ENCODE results near the gene PLCD1. TPM values are rescaled to one million over a fixed set of nuclear protein-coding genes. Genes with fewer than 3 reads are reported as not detected.

Gene PLCD1
- total RNA-seq, 1 donor from 2014 or later, result 16.7 TPM

DNA sequence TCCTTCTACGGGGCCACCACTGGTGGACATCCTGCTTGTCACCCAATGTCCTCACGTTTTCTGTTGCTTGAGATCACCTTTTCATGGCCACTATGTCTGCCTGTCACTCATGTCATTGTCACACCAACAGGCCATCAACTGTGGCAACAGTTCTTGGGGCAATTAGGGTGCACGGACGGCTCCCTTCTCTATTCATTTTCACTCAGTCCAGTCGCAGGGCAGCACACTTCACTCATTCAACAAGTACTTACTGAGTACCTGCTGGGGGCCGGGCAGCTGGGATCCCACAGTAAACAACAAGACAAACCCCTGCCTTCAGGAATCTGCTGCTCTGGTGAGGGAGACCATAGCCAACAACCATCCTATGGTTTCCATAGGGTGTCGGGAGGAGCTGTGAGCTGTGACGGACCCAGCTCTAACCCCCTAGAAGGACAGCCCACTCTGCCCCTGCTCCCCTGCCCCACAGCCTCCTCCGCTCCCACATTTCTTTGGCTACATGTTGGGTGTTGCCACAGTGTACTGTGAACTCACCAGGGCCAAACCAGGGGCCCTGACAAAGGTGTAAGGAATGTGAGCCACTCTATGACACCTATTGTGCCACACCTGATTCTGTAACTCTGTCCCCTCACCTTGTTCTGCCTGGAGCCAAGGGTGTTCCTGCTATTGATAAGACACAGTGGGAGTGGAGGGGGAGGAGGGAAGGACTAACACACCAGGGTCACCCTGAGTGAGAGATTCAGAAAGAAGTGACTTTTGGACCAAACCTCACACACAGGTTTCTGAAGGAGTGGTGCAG is 37.0 kb downstream of the PLCD1 start:
- Histone ChIP-seq H2AFZ (ENCODE audit: low read depth, low read length) (no peak overlapping the region), H3K9ac (ENCODE audit: low read length) (no peak overlapping the region), H4K20me1 (ENCODE audit: insufficient read depth, low read length) (no peaks in the 10 kb centered on the region), H3K36me3 (ENCODE audit: insufficient read depth, low read length) (no peaks in the 10 kb centered on the region), H3K4me2 (ENCODE audit: low read length) (no peak overlapping the region), H3K27me3 (ENCODE audit: insufficient read depth, low read length) (peaks cover 5% of the 10 kb centered on the region), H3K27ac (ENCODE audit: low read depth, low read length) (no peak overlapping the region), H3K4me1 (ENCODE audit: insufficient read depth, low read length) (peaks cover 6% of the 10 kb centered on the region), H3K4me3 (ENCODE audit: insufficient read depth, low read depth, low read length) (no peak overlapping the region), H3K9me3 (ENCODE audit: insufficient read depth, low read depth, low read length) (no peaks in the 10 kb centered on the region), H3K79me2 (ENCODE audit: insufficient read depth, low read length) (no peaks in the 10 kb centered on the region)
- Mint-ChIP-seq H3K4me1 (ENCODE audit: low read depth, unreplicated experiment) (peaks cover 1% of the 10 kb centered on the region), H3K27ac (ENCODE audit: unreplicated experiment) (no peak overlapping the region), H3K27me3 (ENCODE audit: low read depth, unreplicated experiment) (peaks cover 44% of the 10 kb centered on the region), H3K36me3 (ENCODE audit: low read depth, unreplicated experiment) (no peaks in the 10 kb centered on the region), H3K9me3 (ENCODE audit: unreplicated experiment) (peaks cover 2% of the 10 kb centered on the region), H3K4me3 (ENCODE audit: unreplicated experiment) (no peak overlapping the region)
- FAIRE-seq (no peak), DNase-seq (ENCODE audit: low read depth) (no peak)
- no peak for TF ChIP-seq EZH2 (IDR thresholded peaks at IDR 0.05; ENCODE audit: insufficient read depth, low read length)
- TF ChIP-seq, protein P1, sequence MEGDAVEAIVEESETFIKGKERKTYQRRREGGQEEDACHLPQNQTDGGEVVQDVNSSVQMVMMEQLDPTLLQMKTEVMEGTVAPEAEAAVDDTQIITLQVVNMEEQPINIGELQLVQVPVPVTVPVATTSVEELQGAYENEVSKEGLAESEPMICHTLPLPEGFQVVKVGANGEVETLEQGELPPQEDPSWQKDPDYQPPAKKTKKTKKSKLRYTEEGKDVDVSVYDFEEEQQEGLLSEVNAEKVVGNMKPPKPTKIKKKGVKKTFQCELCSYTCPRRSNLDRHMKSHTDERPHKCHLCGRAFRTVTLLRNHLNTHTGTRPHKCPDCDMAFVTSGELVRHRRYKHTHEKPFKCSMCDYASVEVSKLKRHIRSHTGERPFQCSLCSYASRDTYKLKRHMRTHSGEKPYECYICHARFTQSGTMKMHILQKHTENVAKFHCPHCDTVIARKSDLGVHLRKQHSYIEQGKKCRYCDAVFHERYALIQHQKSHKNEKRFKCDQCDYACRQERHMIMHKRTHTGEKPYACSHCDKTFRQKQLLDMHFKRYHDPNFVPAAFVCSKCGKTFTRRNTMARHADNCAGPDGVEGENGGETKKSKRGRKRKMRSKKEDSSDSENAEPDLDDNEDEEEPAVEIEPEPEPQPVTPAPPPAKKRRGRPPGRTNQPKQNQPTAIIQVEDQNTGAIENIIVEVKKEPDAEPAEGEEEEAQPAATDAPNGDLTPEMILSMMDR (IDR thresholded peaks at IDR 0.05; ENCODE audit: insufficient read depth, low read depth, low read length), result no peak

DNA sequence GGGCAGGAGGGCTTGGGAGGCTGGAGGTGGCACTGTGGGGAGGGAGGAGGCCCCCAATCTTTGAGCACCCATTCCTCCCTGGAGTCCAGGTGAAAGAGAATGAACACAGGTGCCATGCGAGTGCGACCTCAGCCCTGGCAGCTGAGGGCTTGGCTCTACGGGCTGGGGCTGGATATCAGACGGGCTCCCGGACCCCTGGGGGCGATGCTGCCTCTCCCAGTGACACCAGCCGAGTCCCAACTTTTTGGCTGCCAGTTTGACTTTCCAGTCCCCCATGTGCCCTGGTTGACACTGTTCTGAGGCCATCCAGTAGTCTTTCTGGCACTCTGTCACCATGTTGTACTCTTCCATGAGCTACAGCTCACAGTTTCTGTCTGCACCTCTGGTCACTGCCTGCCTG is 37.6 kb downstream of the PLCD1 start:
- TF ChIP-seq, protein P1 (IDR thresholded peaks at IDR 0.05; ENCODE audit: insufficient read depth, low read depth, low read length), result no peak
- TF ChIP-seq EZH2 (IDR thresholded peaks at IDR 0.05; ENCODE audit: insufficient read depth, low read length), result no peak
- Mint-ChIP-seq H3K36me3 (ENCODE audit: low read depth, unreplicated experiment) (no peaks in the 10 kb centered on the region), H3K4me3 (ENCODE audit: unreplicated experiment) (no peak overlapping the region), H3K27ac (ENCODE audit: unreplicated experiment) (no peak overlapping the region), H3K9me3 (ENCODE audit: unreplicated experiment) (peaks cover 2% of the 10 kb centered on the region), H3K4me1 (ENCODE audit: low read depth, unreplicated experiment) (peaks cover 1% of the 10 kb centered on the region), H3K27me3 (ENCODE audit: low read depth, unreplicated experiment) (peaks cover 44% of the 10 kb centered on the region)
- no peaks in the 10 kb centered on the region for H3K36me3 ChIP-seq (ENCODE audit: insufficient read depth, low read length)
- H3K4me2 ChIP-seq (ENCODE audit: low read length), result no peak overlapping the region
- H3K27ac ChIP-seq (ENCODE audit: low read depth, low read length), result no peak overlapping the region
- DNase-seq (ENCODE audit: low read depth) (no peak), FAIRE-seq (no peak)
- no peak overlapping the region for H3K9ac ChIP-seq (ENCODE audit: low read length)
- no peaks in the 10 kb centered on the region for H3K9me3 ChIP-seq (ENCODE audit: insufficient read depth, low read depth, low read length)
- peaks cover 6% of the 10 kb centered on the region for H3K4me1 ChIP-seq (ENCODE audit: insufficient read depth, low read length)
- no peak overlapping the region for H2AFZ ChIP-seq (ENCODE audit: low read depth, low read length)
- peaks cover 5% of the 10 kb centered on the region for H3K27me3 ChIP-seq (ENCODE audit: insufficient read depth, low read length)
- H3K79me2 ChIP-seq (ENCODE audit: insufficient read depth, low read length), result no peaks in the 10 kb centered on the region
- no peaks in the 10 kb centered on the region for H4K20me1 ChIP-seq (ENCODE audit: insufficient read depth, low read length)
- no peak overlapping the region for H3K4me3 ChIP-seq (ENCODE audit: insufficient read depth, low read depth, low read length)

DNA sequence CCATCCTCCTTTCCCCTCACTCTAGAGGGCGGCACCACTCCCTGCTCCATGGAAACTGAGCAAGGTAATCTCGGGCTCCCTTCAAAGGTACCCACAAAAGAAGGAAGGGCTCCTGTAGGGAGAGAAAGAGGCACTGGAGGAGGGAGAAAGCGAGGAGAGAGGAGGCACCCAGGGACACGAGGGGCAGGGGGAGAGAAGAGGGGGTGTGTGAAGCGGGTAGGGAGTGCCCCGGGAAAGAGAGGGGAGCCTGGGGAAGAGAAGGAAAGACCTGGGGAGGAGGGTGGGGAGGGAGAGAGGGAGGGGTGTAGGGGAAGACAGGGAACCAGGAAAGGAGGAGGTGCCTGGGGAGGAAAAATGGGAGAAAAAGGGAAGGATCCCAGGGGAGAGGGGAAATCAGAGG is 38.3 kb downstream of the PLCD1 start:
- Histone ChIP-seq H3K79me2 (ENCODE audit: insufficient read depth, low read length) (no peaks in the 10 kb centered on the region), H3K4me3 (ENCODE audit: insufficient read depth, low read depth, low read length) (no peak overlapping the region), H3K4me1 (ENCODE audit: insufficient read depth, low read length) (peaks cover 6% of the 10 kb centered on the region), H3K27me3 (ENCODE audit: insufficient read depth, low read length) (peaks cover 5% of the 10 kb centered on the region), H3K36me3 (ENCODE audit: insufficient read depth, low read length) (no peaks in the 10 kb centered on the region), H4K20me1 (ENCODE audit: insufficient read depth, low read length) (no peaks in the 10 kb centered on the region), H3K27ac (ENCODE audit: low read depth, low read length) (no peak overlapping the region), H2AFZ (ENCODE audit: low read depth, low read length) (no peak overlapping the region), H3K4me2 (ENCODE audit: low read length) (no peak overlapping the region), H3K9me3 (ENCODE audit: insufficient read depth, low read depth, low read length) (no peaks in the 10 kb centered on the region), H3K9ac (ENCODE audit: low read length) (no peak overlapping the region)
- Mint-ChIP-seq H3K9me3 (ENCODE audit: unreplicated experiment) (peaks cover 2% of the 10 kb centered on the region), H3K4me1 (ENCODE audit: low read depth, unreplicated experiment) (peaks cover 1% of the 10 kb centered on the region), H3K4me3 (ENCODE audit: unreplicated experiment) (no peak overlapping the region), H3K27me3 (ENCODE audit: low read depth, unreplicated experiment) (peaks cover 44% of the 10 kb centered on the region), H3K36me3 (ENCODE audit: low read depth, unreplicated experiment) (peaks cover under 1% of the 10 kb centered on the region), H3K27ac (ENCODE audit: unreplicated experiment) (no peak overlapping the region)
- FAIRE-seq (no peak), DNase-seq (ENCODE audit: low read depth) (no peak)
- TF ChIP-seq EZH2 (IDR thresholded peaks at IDR 0.05; ENCODE audit: insufficient read depth, low read length), result no peak
- TF ChIP-seq, protein P1 (IDR thresholded peaks at IDR 0.05; ENCODE audit: insufficient read depth, low read depth, low read length), result no peak
